ENCODE measurements around the gene SMDT1. TPM values are rescaled to one million over a fixed set of nuclear protein-coding genes. Genes with fewer than 3 reads are reported as not detected.
"Not testable (repeated sequence)": the region's sequence is repeated elsewhere in the genome, so short reads cannot be mapped to it uniquely, and the experiment has no call there.

SMDT1 gene
- total RNA-seq, 5 donors from 2014 or later (not counting 1 experiment from before 2014, with no cell fraction given): 101 to 176 (median 114) TPM

DNA sequence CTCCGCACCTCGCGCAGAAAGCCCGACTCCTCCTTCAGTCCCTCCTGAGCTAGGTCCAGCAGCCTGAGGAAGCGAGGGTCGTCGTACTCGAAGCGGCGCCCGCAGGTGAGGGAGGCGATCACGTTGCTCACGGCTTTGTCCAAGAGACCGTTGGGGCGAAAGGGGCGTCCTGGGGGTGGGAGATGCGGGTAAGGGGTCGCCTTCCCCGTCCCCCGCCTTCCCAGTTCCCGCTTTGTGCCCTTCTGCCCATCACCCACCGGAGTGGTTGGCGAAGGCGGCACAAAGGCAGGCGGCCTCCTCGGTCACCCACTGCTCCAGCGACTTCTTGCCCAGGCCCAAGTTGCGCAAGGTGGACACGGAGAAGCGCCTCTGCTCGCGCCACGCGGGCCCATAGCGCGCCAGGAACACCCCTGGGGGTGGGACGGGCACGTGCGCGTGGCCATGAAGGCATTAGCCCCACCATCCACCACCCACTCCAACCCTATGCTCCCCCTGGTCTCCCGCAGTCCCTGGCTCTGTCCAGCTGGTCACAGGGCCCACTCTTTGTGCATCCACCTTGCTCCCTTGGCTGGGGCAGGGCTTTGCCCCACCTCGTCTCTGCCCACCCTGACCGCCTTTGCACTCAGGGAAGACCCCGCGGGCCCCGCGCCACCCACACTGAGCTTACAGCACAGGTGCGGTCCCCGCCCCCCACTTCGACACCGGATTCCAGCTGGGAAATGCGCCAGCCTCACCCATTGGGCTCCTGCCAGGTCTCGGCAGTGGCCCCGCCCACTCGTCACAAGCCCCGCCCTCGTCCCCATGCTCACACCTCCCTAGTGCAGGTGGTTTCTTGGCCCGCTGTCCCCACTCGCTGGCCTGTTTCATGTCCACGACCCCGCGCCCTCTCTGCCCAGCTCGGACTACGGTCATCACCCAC, 49.5 kb downstream of the SMDT1 start:
- H3K36me3 Mint-ChIP-seq; H3K27me3 ChIP-seq (replicated peaks in 1 of 2; ENCODE audit: control insufficient read depth in 2 of 2, extremely low read depth in 1 of 2, insufficient read depth in 2 of 2, low read length in 1 of 2); H3K4me1 Mint-ChIP-seq; POLR2A ChIA-PET; H3K4me3 ChIP-seq (ENCODE audit: control insufficient read depth in 1 of 2, extremely low read depth in 1 of 2, low read length in 1 of 2); H3K27me3 Mint-ChIP-seq; H3K9me3 Mint-ChIP-seq; H3K27ac ChIP-seq (ENCODE audit: low read length); ATAC-seq (replicated peaks in 1 of 4); H3K27ac Mint-ChIP-seq; H3K9me3 ChIP-seq; H3K4me1 ChIP-seq (ENCODE audit: control insufficient read depth in 1 of 2, extremely low read depth in 1 of 2, insufficient read depth in 2 of 2, low read length in 2 of 2); DNase-seq; H3K36me3 ChIP-seq (ENCODE audit: control insufficient read depth in 2 of 2, extremely low read depth in 1 of 2, insufficient read depth in 1 of 2, low read length in 1 of 2); CTCF ChIA-PET; H3K4me3 Mint-ChIP-seq: not testable (repeated sequence)
- WGBS (ENCODE audit: insufficient coverage): 70% methylated on average over 48 of the region's 65 CpGs

DNA sequence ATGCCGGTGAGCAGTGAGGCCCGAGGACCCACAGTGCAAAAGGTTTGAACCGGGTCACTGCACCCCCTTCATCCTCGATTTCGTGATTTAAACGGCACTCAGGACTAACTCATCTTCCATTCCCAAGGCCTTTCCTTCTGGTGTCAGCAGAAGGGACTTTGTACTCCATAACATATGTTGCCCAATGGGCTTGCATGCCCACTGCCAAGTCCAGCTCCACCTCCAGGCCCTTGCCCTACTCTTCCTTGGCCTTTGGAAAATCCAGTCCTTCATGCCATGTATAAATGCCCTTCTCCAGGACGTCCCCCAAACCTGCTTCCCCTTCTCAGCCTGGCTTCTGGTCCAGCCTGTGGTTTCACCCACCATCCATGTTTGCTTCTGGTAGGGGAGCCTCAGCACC, 50.7 kb downstream of the SMDT1 start:
- whole genome bisulfite sequencing (ENCODE audit: insufficient coverage): 20% methylated on average over 1 of the region's 7 CpGs
- H3K36me3 ChIP-seq (ENCODE audit: control insufficient read depth in 2 of 2, extremely low read depth in 1 of 2, insufficient read depth in 1 of 2, low read length in 1 of 2); H3K4me3 Mint-ChIP-seq; H3K27ac ChIP-seq (ENCODE audit: low read length); H3K27me3 ChIP-seq (replicated peaks in 1 of 2; ENCODE audit: control insufficient read depth in 2 of 2, extremely low read depth in 1 of 2, insufficient read depth in 2 of 2, low read length in 1 of 2); H3K4me3 ChIP-seq (ENCODE audit: control insufficient read depth in 1 of 2, extremely low read depth in 1 of 2, low read length in 1 of 2); ATAC-seq (replicated peaks in 1 of 4); H3K4me1 Mint-ChIP-seq; POLR2A ChIA-PET; DNase-seq; H3K36me3 Mint-ChIP-seq; H3K27ac Mint-ChIP-seq; H3K27me3 Mint-ChIP-seq; CTCF ChIA-PET; H3K9me3 ChIP-seq; H3K4me1 ChIP-seq (ENCODE audit: control insufficient read depth in 1 of 2, extremely low read depth in 1 of 2, insufficient read depth in 2 of 2, low read length in 2 of 2); H3K9me3 Mint-ChIP-seq: not testable (repeated sequence)

DNA sequence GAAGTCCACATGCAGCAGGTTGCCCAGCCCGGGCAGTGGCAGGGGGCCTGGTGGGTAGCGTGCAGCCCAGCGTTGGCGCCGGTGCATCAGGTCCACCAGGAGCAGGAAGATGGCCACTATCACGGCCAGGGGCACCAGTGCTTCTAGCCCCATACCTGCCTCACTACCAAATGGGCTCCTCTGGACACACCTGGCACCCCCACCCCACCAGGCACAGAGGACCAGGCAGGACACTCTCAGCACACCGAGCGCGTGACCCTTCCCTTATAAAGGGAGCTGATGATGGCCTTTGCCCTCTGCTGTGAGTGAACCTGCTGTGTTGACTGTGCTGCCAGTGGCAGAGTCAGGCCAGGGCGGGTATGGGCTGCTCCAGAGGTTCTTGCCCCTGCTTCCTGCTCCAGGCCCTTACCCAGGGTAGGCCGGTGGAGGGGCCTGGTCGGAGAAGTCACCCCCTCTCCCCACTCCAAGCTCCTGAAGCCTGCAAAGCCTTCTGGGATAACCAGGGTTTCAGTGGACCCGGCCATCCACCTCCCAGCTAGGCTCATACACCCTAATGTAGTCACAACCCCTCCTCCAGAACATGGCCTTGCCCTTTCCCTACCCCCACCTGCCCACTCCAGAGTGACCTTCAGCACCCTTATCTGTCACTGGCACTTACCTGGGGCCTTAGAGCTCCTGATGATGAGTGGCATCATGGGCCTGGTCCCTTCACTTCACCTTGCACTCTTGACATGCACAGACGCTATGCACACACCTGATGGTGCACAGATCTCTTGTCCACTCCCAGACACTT, 51.3 kb downstream of the SMDT1 start, which contains the start of gene CYP2D6:
CYP2D6 (minus strand) TSS at position 172 of the 793 bp plus-strand sequence; CDS start at position 153, 19 bp downstream.
- H3K9me3 ChIP-seq; ATAC-seq (replicated peaks in 1 of 4); POLR2A ChIA-PET; H3K4me3 Mint-ChIP-seq; H3K4me3 ChIP-seq (ENCODE audit: control insufficient read depth in 1 of 2, extremely low read depth in 1 of 2, low read length in 1 of 2); CTCF ChIA-PET; H3K9me3 Mint-ChIP-seq; H3K36me3 Mint-ChIP-seq; H3K4me1 Mint-ChIP-seq; DNase-seq; H3K27me3 Mint-ChIP-seq; H3K27me3 ChIP-seq (replicated peaks in 1 of 2; ENCODE audit: control insufficient read depth in 2 of 2, extremely low read depth in 1 of 2, insufficient read depth in 2 of 2, low read length in 1 of 2); H3K36me3 ChIP-seq (ENCODE audit: control insufficient read depth in 2 of 2, extremely low read depth in 1 of 2, insufficient read depth in 1 of 2, low read length in 1 of 2); H3K4me1 ChIP-seq (ENCODE audit: control insufficient read depth in 1 of 2, extremely low read depth in 1 of 2, insufficient read depth in 2 of 2, low read length in 2 of 2); H3K27ac Mint-ChIP-seq; H3K27ac ChIP-seq (ENCODE audit: low read length): not testable (repeated sequence)
- WGBS (ENCODE audit: insufficient coverage): 91% methylated on average over 7 of the region's 14 CpGs

DNA sequence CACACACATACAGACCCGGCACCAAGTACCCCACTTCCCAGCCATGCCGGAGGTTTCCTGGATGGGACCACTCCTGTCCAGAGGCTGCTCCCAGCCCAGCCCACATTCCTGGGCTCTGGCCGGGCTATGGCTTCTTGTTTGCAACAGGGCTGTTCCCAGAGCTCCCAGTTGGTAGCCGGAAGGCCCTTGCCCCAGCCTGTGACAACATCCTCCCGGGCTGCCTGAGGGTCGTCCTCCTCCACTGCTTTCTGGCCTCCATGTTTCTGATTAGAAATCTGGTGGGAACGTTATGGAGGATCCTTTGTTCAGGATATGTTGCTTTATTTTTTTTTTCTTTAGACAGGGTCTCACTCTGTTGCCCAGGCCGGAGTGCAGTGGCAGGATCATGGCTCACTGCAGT, 52.1 kb downstream of the SMDT1 start:
- Mint-ChIP-seq H3K27ac (no peak overlapping the region), H3K4me1 (peaks cover 0 to 4% (median 0%) of the 10 kb centered on the region in 3 donors), H3K9me3 (no peaks in the 10 kb centered on the region), H3K36me3 (no peaks in the 10 kb centered on the region), H3K4me3 (no peak overlapping the region), H3K27me3 (no peaks in the 10 kb centered on the region)
- Histone ChIP-seq H3K27ac (ENCODE audit: low read length) (no peak overlapping the region), H3K9me3 (no peaks in the 10 kb centered on the region), H3K4me1 (ENCODE audit: control insufficient read depth in 1 of 2, extremely low read depth in 1 of 2, insufficient read depth in 2 of 2, low read length in 2 of 2) (no peaks in the 10 kb centered on the region), H3K36me3 (ENCODE audit: control insufficient read depth in 2 of 2, extremely low read depth in 1 of 2, insufficient read depth in 1 of 2, low read length in 1 of 2) (no peaks in the 10 kb centered on the region), H3K4me3 (ENCODE audit: control insufficient read depth in 1 of 2, extremely low read depth in 1 of 2, low read length in 1 of 2) (no peak overlapping the region), H3K27me3 (replicated peaks in 1 of 2; ENCODE audit: control insufficient read depth in 2 of 2, extremely low read depth in 1 of 2, insufficient read depth in 2 of 2, low read length in 1 of 2) (peaks cover 0 to 2% of the 10 kb centered on the region in 2 experiments)
- no peak for ATAC-seq (replicated peaks in 1 of 4)
- CTCF ChIA-PET: no interaction called here
- DNase-seq: no peak
- WGBS (ENCODE audit: insufficient coverage): 75% methylated on average over 6 of the region's 8 CpGs
- POLR2A ChIA-PET: no interaction called here

DNA sequence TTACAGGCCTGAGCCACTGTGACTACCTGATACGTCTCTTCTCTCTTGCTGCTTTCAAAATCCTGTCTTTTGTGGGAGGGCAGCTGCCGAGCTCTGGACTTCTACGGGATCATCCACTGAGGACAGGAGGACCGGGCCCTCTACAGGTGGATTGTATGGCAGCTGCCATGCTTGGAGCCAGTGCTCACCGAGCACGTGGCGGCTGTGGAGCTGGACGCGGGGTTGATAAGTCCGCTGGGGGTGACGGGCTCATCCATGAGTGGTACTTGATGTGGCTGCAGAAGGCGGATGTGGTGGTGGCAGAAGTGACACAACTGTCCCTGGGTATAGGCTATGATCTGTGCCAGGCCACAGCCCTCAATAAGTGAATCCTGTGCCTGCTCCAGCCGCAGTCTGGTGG, 53.0 kb downstream of the SMDT1 start:
- peak in 1 of 35 experiments; percentile 11 for DNase-seq
- no peaks in the 10 kb centered on the region for H3K36me3 ChIP-seq (ENCODE audit: control insufficient read depth in 2 of 2, extremely low read depth in 1 of 2, insufficient read depth in 1 of 2, low read length in 1 of 2)
- H3K4me3 ChIP-seq (ENCODE audit: control insufficient read depth in 1 of 2, extremely low read depth in 1 of 2, low read length in 1 of 2): no peak overlapping the region
- no peaks in the 10 kb centered on the region for H3K36me3 Mint-ChIP-seq
- peaks cover 0 to 2% of the 10 kb centered on the region in 2 experiments for H3K27me3 ChIP-seq (replicated peaks in 1 of 2; ENCODE audit: control insufficient read depth in 2 of 2, extremely low read depth in 1 of 2, insufficient read depth in 2 of 2, low read length in 1 of 2)
- ChIA-PET CTCF (no interaction called here), POLR2A (no interaction called here)
- H3K27ac Mint-ChIP-seq: no peak overlapping the region
- no peak for ATAC-seq (replicated peaks in 1 of 4)
- H3K4me1 Mint-ChIP-seq: peaks cover 0 to 4% (median 0%) of the 10 kb centered on the region in 3 donors
- no peak overlapping the region for H3K27ac ChIP-seq (ENCODE audit: low read length)
- no peaks in the 10 kb centered on the region for H3K27me3 Mint-ChIP-seq
- no peak overlapping the region for H3K4me3 Mint-ChIP-seq
- 88% methylated on average over 12 of the region's 13 CpGs for whole genome bisulfite sequencing (ENCODE audit: insufficient coverage)
- no peaks in the 10 kb centered on the region for H3K4me1 ChIP-seq (ENCODE audit: control insufficient read depth in 1 of 2, extremely low read depth in 1 of 2, insufficient read depth in 2 of 2, low read length in 2 of 2)
- no peaks in the 10 kb centered on the region for H3K9me3 Mint-ChIP-seq
- no peaks in the 10 kb centered on the region for H3K9me3 ChIP-seq
